ENCODE results near the gene FRMD6. TPM values are rescaled to one million over a fixed set of nuclear protein-coding genes. Genes with fewer than 3 reads are reported as not detected.

The FRMD6 gene
- total and polyA plus RNA-seq, 8 donors = 5.9 to 35.2 (median 9.7) TPM

DNA sequence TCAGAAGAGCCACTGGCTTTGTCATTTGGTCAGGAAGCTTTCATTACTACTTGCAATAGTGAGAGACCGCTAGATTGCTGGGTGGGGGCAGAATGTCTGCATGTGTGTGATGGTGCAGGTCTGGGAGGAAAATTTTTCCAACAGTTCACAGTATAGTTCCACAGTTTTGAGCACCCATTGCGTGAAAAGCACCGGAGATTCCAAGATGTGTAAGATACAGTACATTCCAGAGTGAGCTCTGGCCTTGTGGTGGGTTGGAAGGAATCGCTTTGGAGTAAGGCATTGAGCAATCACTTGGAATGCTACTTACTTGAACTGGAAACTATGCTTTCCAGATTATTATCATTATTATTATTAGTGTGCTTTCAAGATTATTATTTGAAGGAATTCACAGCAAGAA lies 47.6 kb upstream of the FRMD6 start:
- intact Hi-C loops (cut with DNase I; ENCODE audit: low total_unique reads) = no loop called here
- no peaks in the 10 kb centered on the region for H3K27me3 ChIP-seq
- H3K4me3 ChIP-seq = no peak overlapping the region
- no peaks in the 10 kb centered on the region for H3K36me3 ChIP-seq
- H3K9me3 ChIP-seq = no peaks in the 10 kb centered on the region
- no peak overlapping the region for H3K27ac ChIP-seq
- TF ChIP-seq EP300 (IDR thresholded peaks at IDR 0.05) (no peak), POLR2AphosphoS5 (IDR thresholded peaks at IDR 0.05) (no peak), POLR2A (IDR thresholded peaks at IDR 0.05) (no peak)
- TF ChIP-seq, protein P1, sequence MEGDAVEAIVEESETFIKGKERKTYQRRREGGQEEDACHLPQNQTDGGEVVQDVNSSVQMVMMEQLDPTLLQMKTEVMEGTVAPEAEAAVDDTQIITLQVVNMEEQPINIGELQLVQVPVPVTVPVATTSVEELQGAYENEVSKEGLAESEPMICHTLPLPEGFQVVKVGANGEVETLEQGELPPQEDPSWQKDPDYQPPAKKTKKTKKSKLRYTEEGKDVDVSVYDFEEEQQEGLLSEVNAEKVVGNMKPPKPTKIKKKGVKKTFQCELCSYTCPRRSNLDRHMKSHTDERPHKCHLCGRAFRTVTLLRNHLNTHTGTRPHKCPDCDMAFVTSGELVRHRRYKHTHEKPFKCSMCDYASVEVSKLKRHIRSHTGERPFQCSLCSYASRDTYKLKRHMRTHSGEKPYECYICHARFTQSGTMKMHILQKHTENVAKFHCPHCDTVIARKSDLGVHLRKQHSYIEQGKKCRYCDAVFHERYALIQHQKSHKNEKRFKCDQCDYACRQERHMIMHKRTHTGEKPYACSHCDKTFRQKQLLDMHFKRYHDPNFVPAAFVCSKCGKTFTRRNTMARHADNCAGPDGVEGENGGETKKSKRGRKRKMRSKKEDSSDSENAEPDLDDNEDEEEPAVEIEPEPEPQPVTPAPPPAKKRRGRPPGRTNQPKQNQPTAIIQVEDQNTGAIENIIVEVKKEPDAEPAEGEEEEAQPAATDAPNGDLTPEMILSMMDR (IDR thresholded peaks at IDR 0.05) = no peak
- WGBS, 5 donors = 81 to 90% (median 85%) methylated on average over 4 of the region's 4 CpGs
- H3K4me1 ChIP-seq = peaks cover 0 to 15% (median 0%) of the 10 kb centered on the region in 4 donors
- no peak for DNase-seq

DNA sequence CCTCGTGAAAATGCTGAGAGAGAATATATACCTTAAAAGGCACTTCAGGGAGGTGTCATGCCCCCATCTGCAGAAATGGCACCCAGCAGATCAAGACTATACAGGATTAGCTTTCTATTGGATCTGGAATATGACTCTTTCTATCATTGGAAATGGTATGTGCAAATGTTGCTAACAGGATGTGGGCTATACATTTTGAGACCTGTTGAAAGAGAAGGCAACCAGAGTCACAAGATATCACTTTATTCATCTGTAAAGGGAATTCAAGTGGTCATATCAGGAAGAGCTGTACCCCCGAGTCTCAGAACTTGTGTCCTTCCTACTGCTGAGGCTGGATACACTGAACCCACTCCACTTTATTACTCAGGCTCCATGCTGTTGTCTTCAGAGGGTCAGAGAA lies 46.1 kb upstream of the FRMD6 start:
- Histone ChIP-seq H3K27me3 (no peaks in the 10 kb centered on the region), H3K4me1 (peaks cover 0 to 13% (median 0%) of the 10 kb centered on the region in 4 donors), H3K27ac (no peak overlapping the region), H3K4me3 (no peak overlapping the region), H3K9me3 (no peaks in the 10 kb centered on the region), H3K36me3 (no peaks in the 10 kb centered on the region)
- no peak for TF ChIP-seq POLR2A (IDR thresholded peaks at IDR 0.05)
- TF ChIP-seq EP300 (IDR thresholded peaks at IDR 0.05) = no peak
- TF ChIP-seq, protein P1 (IDR thresholded peaks at IDR 0.05) = no peak
- no peak for TF ChIP-seq POLR2AphosphoS5 (IDR thresholded peaks at IDR 0.05)
- intact Hi-C loops (cut with DNase I; ENCODE audit: low total_unique reads) = no loop called here
- no peak for DNase-seq
- WGBS, 5 donors = 79 to 94% (median 85%) methylated on average over 2 of the region's 2 CpGs

DNA sequence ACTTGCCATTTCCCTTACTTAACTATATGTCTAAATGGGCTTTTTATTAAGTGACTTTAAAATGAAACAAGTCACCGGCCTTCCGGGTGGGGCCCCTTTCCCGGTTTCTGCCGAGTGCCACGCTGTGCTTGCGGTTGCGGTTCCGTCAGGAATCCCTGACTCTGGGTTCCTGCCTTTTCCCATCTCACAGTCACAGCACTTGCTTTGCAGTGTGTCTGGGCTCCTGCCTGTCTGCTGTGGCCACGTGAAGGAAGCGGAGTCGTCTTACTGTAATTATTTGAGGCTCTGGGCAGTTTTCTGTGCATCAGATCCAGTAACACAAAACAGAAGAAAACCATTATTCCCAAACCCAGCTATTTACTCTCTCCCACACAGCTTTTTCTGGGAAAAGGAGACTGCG lies 44.0 kb upstream of the FRMD6 start:
- Histone ChIP-seq H3K27me3 (no peaks in the 10 kb centered on the region), H3K27ac (no peak overlapping the region), H3K36me3 (no peaks in the 10 kb centered on the region), H3K4me1 (no peaks in the 10 kb centered on the region), H3K4me3 (no peak overlapping the region), H3K9me3 (no peaks in the 10 kb centered on the region)
- WGBS, 5 donors = 74 to 80% (median 77%) methylated on average over 12 of the region's 12 CpGs
- intact Hi-C loops (cut with DNase I; ENCODE audit: low total_unique reads) = no loop called here
- no peak for TF ChIP-seq EP300 (IDR thresholded peaks at IDR 0.05)
- no peak for TF ChIP-seq POLR2A (IDR thresholded peaks at IDR 0.05)
- no peak for TF ChIP-seq POLR2AphosphoS5 (IDR thresholded peaks at IDR 0.05)
- TF ChIP-seq, protein P1 (IDR thresholded peaks at IDR 0.05) = no peak
- peak in 1 of 2 donors; percentile 19 for DNase-seq

DNA sequence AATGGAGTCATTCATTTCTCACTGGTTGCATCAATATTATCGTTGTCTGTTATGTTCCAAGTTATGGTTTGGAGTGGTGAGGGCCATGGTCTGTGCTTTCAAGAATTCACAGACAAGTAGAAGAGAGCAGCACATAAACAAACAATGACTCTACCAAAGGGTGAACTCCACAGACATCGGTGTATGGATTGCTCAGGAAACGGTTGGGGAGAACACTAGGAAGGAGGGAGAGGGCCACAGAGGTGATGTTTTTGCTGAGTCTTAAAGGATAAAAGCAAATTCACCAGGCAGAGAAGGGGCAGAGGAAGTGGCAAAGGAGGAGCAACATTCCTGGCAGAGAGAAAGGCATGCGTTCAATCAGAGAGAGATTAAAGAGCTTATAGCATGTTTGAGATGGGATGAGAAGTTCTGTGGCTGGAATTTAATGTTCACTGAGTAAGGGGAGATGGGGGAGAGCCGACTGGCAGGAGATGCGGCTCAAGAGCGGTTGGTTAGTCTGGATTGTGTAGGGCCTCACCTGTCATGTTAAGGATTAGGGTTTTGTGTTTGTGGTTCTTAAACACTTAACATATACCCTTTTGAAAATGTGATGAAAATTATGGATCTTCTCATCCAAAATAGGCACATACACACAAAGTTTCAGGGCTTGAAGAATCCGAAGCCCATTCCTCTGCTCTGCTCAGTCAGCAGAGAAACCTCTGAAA lies 42.3 kb upstream of the FRMD6 start:
- no peak for DNase-seq
- no peaks in the 10 kb centered on the region for H3K4me1 ChIP-seq
- H3K27ac ChIP-seq = no peak overlapping the region
- H3K4me3 ChIP-seq = no peak overlapping the region
- no peaks in the 10 kb centered on the region for H3K9me3 ChIP-seq
- intact Hi-C loops (cut with DNase I; ENCODE audit: low total_unique reads) = no loop called here
- 65 to 78% (median 70%) methylated on average over 8 of the region's 8 CpGs for WGBS, 5 donors
- no peaks in the 10 kb centered on the region for H3K27me3 ChIP-seq
- H3K36me3 ChIP-seq = no peaks in the 10 kb centered on the region
- TF ChIP-seq POLR2A (IDR thresholded peaks at IDR 0.05) (no peak), EP300 (IDR thresholded peaks at IDR 0.05) (no peak), POLR2AphosphoS5 (IDR thresholded peaks at IDR 0.05) (no peak)
- TF ChIP-seq, protein P1 (IDR thresholded peaks at IDR 0.05) = no peak
